Endothelial cell (in vitro differentiated cells): ENCODE measurements around the gene GMDS. TPM values are rescaled to one million over a fixed set of nuclear protein-coding genes. Genes with fewer than 3 reads are reported as not detected.

Experiments
- DNase-seq: peaks from one replicate; pipeline ENCODE4 v3.0.0; 2021; ENCODE audit warnings: low spot score
- H3K27ac Mint-ChIP-seq: one replicate; pipeline ENCODE4 v1.8.0; 2021; ENCODE audit warnings: mixed read lengths, inconsistent platforms; ENCODE audit not compliant: unreplicated experiment
- H3K27me3 Mint-ChIP-seq: one replicate; pipeline ENCODE4 v1.8.0; 2021; ENCODE audit warnings: mild to moderate bottlenecking, moderate library complexity, mixed read lengths, inconsistent platforms; ENCODE audit not compliant: unreplicated experiment
- H3K36me3 Mint-ChIP-seq: one replicate; pipeline ENCODE4 v1.8.0; 2021; ENCODE audit warnings: mild to moderate bottlenecking, low read depth, mixed read lengths, inconsistent platforms; ENCODE audit not compliant: unreplicated experiment
- H3K4me1 Mint-ChIP-seq: one replicate; pipeline ENCODE4 v1.8.0; 2021; ENCODE audit warnings: mild to moderate bottlenecking, mixed read lengths, inconsistent platforms; ENCODE audit not compliant: unreplicated experiment
- H3K4me3 Mint-ChIP-seq: one replicate; pipeline ENCODE4 v1.8.0; 2021; ENCODE audit warnings: mild to moderate bottlenecking, mixed read lengths, inconsistent platforms; ENCODE audit not compliant: unreplicated experiment
- H3K9me3 Mint-ChIP-seq: one replicate; pipeline ENCODE4 v1.8.0; 2021; ENCODE audit warnings: mixed read lengths, inconsistent platforms; ENCODE audit not compliant: unreplicated experiment
- total RNA-seq: library from RNA; stranded (reverse); fragmentation: NEBNext Ultra II Directional; extraction: Animal tissue kit (Norgen Biotek cat#: 25700); gene quantifications from one replicate; pipeline ENCODE4 v1.2.1, GENCODE V29; 2021; ENCODE audit not compliant: unreplicated experiment
- TF ChIP-seq, protein P1 (sequence below): fragments of 200-600 bp; sonication (generic); IDR thresholded peaks from one replicate; pipeline ENCODE4 v1.5.0; 2021; ENCODE audit warnings: antibody characterized with exemption; ENCODE audit not compliant: unreplicated experiment

Gene GMDS
- total RNA-seq, 1 donor from 2014 or later = 36.0 TPM

DNA sequence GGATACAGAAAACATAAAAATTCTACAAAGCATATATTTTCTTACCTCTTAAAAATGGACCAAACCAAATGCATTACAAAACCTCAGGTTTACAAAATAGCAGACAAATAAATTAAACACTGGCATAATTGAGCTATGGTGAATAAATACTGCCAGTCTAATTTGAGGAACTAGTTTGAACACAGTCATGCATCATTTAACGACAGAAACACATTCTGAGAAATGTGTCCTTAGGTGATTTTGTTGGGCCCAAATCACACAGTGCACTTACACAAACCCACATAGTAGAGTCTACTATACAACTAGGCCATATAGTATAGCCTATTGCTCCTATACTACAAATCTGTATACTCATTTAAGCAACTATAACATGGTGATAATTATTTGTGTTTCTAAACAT, 420.1 kb downstream of the GMDS start:
- TF ChIP-seq, protein P1, sequence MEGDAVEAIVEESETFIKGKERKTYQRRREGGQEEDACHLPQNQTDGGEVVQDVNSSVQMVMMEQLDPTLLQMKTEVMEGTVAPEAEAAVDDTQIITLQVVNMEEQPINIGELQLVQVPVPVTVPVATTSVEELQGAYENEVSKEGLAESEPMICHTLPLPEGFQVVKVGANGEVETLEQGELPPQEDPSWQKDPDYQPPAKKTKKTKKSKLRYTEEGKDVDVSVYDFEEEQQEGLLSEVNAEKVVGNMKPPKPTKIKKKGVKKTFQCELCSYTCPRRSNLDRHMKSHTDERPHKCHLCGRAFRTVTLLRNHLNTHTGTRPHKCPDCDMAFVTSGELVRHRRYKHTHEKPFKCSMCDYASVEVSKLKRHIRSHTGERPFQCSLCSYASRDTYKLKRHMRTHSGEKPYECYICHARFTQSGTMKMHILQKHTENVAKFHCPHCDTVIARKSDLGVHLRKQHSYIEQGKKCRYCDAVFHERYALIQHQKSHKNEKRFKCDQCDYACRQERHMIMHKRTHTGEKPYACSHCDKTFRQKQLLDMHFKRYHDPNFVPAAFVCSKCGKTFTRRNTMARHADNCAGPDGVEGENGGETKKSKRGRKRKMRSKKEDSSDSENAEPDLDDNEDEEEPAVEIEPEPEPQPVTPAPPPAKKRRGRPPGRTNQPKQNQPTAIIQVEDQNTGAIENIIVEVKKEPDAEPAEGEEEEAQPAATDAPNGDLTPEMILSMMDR = no peak
- peaks cover 12% of the 10 kb centered on the region for H3K36me3 Mint-ChIP-seq
- H3K4me1 Mint-ChIP-seq = peaks cover 18% of the 10 kb centered on the region
- no peak overlapping the region for H3K4me3 Mint-ChIP-seq
- no peak for DNase-seq
- no peaks in the 10 kb centered on the region for H3K27me3 Mint-ChIP-seq
- H3K27ac Mint-ChIP-seq = no peak overlapping the region
- H3K9me3 Mint-ChIP-seq = no peaks in the 10 kb centered on the region

DNA sequence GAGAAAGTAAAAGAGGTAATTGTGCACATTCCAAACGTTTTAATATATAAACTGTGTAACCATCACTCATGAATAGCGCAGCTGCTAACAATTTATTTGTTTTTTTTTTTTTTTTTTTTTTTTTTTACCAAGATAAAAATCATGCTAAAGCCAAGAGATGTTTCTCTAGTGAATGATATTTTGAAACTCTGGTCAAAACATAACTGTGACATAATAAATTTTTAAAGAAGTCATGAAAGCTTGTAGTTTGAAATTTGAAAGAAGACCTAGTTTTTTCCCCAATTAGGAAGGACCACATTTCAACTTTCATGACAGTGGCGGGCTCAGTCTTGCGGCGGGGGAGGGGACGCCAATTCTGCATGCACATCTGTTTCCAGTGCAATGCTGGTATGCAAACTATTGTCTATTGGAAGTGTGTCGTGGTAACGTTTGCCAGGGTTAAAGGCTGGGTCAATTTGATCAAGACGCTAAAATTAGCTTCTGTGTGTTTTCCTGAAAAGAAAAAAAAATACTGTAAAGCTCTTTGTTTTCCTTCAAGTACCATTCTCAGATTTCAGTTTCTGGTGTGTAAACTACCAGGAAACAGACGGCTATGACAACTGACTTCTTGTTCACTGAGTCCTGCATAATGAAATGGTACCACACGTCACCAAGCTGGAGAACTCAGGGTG, 423.8 kb downstream of the GMDS start:
- Mint-ChIP-seq H3K4me1 (peaks cover 18% of the 10 kb centered on the region), H3K4me3 (no peak overlapping the region), H3K27me3 (no peaks in the 10 kb centered on the region), H3K27ac (peak overlapping the region; percentile 82), H3K9me3 (no peaks in the 10 kb centered on the region), H3K36me3 (no peaks in the 10 kb centered on the region)
- TF ChIP-seq, protein P1 = no peak
- DNase-seq = peak; percentile 62

DNA sequence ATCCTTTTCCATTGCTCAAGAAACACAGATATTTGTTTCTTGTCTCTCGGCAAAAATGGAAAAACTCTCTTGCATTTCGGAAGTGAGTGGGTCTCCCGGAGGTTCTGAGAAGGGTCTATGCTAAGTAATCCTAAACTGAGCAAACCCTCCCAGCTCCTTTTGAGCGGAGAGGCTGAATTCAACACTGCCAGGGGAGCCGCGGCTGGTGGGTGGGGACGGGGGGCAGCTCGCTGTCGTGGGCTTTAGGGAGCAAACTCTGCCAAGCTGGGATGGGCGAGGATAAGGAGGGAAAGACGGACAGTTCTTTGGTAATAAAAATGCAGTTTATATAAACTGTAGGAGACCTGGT, 424.3 kb downstream of the GMDS start:
- H3K27ac Mint-ChIP-seq = peak overlapping the region; percentile 82
- no peaks in the 10 kb centered on the region for H3K27me3 Mint-ChIP-seq
- no peak overlapping the region for H3K4me3 Mint-ChIP-seq
- H3K9me3 Mint-ChIP-seq = no peaks in the 10 kb centered on the region
- DNase-seq = no peak
- H3K36me3 Mint-ChIP-seq = no peaks in the 10 kb centered on the region
- peaks cover 20% of the 10 kb centered on the region for H3K4me1 Mint-ChIP-seq
- TF ChIP-seq, protein P1 = no peak

DNA sequence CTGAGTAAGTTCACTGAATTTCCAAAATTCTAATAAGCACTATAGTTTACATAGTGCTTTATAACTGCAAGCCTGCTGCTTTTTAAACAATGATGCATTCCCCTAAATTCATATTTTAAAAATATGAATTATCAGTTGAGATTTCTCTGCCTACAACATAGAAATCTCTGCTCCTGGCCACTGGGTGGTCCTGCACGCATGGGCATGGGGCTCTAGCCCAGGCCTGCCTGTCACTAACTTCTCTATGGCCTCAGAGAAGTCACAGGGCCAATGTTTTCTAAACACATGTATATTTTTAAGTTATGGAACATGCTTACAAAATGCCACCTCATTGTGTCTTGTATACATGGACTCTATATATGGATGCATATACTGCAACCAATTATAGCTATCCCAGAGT, 424.7 kb downstream of the GMDS start:
- no peak overlapping the region for H3K4me3 Mint-ChIP-seq
- H3K36me3 Mint-ChIP-seq = no peaks in the 10 kb centered on the region

DNA sequence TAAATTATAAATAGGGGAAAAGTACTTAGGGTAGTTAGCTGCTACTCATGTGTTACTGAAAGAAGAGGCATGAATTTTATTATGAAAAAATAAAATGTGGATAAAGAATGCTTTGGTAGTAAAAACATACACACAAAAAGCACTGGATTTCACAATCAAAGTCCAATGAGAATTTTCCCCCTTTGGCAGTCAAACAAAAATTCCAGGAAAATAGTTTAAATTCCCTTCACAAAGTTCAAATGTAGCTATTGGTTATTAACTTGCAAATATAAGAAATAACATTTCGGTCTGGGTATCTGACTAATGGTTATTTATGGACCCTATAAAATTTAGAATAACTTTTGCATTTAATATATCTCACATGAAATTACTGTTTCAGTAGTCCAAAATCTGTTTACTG, 425.2 kb downstream of the GMDS start:
- Mint-ChIP-seq H3K4me3 (no peak overlapping the region), H3K9me3 (no peaks in the 10 kb centered on the region), H3K4me1 (peaks cover 26% of the 10 kb centered on the region), H3K27ac (no peak overlapping the region), H3K36me3 (no peaks in the 10 kb centered on the region), H3K27me3 (no peaks in the 10 kb centered on the region)
- DNase-seq = no peak
- TF ChIP-seq, protein P1 = no peak

More for the DNA sequence above, 424.7 kb downstream of the GMDS start:
- no peak for DNase-seq
- Mint-ChIP-seq H3K27me3 (no peaks in the 10 kb centered on the region), H3K4me1 (peaks cover 24% of the 10 kb centered on the region), H3K9me3 (no peaks in the 10 kb centered on the region), H3K27ac (no peak overlapping the region)
- TF ChIP-seq, protein P1 = no peak
